Stimulated activated CD4-positive, alpha-beta T cell treated with anti-CD3 and anti-CD28 coated beads, Interleukin-1b, Interleukin-23, amount 100 ng/mL, for 4 hours (primary cell): Measurements from ENCODE around the gene INCA1.

Experiments
- DNase-seq, 2 donors: peaks; one replicate each; pipeline ENCODE4 v3.0.0-alpha.2; 2020; ENCODE audit warnings: low read depth in 2 of 2

Gene INCA1

DNA sequence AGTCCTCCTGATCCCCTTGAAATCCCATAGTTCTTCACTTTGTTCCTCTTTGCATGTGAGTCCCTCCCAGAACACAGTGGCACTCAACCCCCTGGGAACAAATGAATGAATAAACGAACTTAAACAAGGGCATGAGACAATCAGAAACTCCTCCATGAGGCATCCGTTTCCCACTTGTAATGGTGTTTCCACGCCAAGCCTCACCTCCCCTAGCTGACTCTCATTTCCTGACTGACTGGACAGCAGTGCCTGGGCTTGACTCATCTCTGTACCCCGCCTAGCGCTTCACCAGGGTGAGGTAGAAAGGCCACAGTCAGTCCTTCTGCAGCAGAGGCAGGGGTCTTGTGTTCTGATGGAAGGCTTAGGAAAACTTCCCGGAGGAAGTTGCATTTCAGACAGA lies 14.6 kb upstream of the INCA1 start:
- DNase-seq, result no peak

DNA sequence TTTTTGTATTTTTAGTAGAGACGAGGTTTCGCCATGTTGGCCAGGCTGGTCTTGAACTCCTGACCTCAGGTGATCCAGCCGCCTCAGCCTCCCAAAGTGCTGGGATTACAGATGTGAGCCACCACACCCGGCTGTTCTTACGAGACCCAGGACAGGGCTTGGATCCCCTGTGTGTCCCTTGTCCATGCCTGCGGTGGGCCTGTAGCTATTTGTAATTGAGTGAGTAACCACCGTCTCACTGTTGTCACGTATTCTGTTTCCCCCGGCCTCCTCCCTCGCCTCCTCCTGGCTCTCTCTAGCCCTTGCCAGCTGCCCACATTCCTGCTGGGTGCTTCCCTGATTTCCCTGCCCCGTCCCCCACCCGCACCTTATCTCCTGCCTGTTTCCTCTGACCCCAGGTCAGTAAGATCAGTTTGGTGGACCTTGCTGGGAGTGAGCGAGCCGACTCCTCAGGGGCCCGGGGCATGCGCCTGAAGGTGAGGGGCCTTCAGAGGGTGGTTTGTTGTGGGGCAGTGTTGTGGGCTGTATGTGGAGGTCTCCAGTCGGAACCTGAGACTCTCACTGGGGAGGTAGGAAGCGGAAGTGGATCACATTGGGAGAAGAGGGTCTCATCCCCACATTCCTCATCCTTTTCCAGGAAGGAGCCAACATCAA lies 6.0 kb upstream of the INCA1 start:
- DNase-seq, result no peak

DNA sequence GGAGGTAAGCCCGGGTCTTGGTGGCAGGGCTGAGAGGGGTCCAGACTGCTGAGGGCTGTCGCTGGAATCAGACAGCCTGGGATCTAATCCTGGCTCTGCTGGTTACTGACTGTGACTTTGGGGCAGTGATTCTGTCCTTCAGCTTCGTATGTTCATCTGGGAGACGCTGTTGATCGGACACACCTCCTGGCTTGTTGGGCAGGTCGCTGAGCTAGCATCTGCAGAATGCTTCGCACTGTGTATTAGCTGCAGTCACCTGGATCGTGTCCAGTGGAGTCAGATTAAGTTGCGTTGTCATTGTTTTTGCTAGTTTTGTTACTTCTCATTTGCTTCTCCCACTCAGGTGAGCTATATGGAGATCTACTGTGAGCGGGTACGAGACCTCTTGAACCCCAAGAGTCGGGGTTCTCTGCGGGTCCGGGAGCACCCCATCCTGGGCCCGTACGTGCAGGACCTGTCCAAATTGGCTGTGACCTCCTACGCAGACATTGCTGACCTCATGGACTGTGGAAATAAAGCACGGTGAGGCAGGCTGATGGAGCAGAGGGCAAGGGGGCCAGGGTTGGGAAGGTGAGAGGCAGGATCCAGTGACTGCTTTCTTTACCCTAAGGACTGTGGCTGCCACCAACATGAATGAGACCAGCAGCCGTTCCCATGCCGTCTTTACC lies 4.9 kb upstream of the INCA1 start:
- no peak for DNase-seq

DNA sequence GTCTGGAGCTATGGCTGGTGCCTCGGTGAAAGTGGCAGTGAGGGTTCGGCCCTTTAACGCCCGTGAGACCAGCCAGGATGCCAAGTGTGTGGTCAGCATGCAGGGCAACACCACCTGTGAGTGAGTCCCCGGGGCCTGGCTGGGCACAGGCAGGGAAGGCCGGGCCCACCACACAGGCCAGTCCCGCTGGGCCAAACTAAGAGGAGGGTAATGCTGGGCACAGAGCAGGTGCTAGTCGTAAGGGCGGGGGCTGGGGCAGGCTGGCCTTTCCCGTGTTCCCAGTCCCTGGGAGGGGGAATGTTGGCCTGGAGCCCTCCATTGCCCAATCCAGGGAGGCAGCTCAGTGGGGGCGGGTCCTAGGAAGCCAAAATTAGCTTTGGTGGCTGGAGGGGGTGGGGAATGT lies 2.9 kb upstream of the INCA1 start:
- no peak for DNase-seq

DNA sequence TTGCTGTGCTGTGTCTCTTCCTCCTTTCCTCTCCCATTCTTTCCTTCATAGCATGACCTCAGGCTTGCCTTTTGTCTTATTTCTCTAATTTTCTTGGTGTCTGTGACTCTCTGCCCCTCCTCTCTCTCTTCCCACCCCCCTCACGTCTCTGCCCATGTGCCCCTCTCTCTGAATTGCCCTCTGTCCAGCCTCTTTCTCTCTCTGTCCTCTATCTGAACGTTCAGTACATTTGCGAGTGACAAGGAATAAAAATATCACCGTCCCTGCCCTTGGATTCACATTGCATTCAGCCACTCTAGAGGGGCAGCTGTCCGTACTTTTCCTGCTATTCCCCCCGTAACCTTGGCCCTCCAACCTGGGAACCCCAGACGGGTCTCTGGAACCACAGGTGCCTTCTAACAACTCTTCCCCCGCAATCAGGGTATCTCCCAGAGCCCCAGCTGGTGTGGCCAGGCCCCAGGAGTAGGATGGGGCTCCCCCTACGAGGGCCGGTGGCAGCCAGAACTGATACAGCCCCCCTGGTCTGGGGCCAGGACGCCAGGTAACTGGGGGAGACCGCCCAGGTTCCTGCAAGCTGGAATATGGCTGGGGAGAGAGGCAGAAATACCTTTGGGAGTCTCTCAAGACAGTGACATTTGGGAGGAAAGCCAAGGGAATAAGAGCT lies 2.2 kb upstream of the INCA1 start:
- DNase-seq, result no peak

DNA sequence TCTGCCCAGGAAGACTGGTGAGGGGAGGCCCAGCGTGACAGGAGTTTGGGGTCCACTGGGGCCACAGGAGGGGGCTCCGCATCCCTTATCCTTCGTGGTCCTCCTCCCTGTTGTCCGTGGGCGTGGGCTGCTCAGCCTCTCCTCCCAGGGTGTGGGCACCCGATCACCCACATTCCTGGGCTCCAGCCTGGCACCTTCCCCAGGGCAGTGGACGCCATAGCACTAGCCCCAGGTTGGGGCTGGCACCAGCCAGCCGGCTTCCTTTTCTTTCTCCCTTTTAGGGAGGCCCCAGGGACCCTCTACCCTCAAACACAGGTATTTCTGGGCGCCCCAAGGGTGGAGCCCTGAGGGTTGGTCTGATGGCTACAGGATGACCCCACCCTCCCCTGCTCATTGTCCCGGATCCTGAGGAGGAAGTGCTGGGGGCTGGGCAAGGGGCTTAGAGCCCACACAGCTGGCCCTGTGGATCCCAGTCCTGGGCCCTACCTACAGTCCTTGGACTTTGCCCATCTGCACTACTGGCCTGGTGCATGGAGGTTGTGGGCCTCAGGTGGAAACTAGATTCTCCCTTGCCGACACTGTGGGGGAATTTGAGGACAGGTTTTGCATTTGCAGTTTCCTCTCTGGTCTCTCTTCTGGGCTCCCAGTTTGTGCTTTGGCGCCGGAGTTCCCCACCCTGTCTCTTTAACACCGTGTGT lies 1.6 kb upstream of the INCA1 start:
- DNase-seq, result no peak

DNA sequence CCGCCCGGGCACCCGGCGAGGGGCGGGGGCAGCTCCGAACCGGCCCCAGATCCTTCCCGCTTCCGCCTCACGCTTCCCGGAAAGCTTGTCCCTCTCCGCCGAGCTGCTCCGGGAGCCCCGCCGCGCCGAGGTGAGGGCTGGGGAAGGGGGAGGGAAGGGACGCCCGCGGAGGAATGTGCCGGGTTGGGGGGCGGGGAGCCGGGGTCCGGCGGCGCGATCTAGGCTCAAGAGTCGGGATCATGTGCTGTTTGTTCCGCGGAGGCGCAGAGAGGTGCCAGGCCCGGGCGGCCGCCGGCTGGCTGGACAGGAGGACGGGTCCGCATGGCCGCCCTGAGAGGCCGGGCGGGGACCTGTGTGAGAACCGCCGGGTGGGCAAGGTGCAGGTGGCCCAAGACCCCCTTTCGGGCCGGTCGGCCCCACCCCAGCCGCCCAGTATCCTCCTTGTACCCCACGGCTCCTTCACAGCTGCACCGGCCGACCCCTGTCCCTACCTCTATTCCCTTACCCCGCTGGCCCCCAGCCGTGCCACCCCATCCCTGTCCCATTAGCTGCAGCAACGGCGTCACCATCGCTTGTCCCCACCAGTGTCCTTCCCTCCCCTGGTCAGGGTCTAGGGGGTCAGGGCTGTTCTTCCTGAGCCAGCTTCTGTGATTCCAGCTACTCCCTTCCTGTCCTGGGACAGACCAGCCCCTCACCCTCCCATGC lies 857 bp upstream of the INCA1 start:
- DNase-seq, result peak in 1 of 2 donors; percentile 33

DNA sequence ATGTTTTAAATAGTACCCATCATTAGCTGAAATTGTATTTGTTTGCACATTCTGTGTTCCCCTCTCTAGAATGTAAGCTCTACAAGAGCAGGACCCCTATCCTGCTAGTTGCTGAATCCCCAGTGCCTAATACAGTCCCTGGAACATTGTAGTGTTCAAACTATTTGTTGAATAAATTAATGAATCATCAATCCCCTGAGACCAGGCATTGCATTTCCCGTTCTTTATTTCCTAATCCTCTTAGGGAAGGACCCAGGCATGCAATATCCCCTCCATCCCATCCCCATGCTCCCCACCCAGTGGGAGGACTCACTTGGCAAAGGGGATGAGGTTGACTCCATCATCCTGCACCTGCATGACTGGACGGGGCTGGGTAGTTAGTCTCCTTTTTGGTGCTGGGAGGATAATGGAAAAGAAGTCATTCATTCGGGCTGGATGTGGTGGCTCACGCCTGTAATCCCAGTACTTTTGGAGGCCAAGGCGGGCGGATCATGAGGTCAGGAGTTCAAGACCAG lies 3.2 kb downstream of the INCA1 start:
- DNase-seq, result no peak

DNA sequence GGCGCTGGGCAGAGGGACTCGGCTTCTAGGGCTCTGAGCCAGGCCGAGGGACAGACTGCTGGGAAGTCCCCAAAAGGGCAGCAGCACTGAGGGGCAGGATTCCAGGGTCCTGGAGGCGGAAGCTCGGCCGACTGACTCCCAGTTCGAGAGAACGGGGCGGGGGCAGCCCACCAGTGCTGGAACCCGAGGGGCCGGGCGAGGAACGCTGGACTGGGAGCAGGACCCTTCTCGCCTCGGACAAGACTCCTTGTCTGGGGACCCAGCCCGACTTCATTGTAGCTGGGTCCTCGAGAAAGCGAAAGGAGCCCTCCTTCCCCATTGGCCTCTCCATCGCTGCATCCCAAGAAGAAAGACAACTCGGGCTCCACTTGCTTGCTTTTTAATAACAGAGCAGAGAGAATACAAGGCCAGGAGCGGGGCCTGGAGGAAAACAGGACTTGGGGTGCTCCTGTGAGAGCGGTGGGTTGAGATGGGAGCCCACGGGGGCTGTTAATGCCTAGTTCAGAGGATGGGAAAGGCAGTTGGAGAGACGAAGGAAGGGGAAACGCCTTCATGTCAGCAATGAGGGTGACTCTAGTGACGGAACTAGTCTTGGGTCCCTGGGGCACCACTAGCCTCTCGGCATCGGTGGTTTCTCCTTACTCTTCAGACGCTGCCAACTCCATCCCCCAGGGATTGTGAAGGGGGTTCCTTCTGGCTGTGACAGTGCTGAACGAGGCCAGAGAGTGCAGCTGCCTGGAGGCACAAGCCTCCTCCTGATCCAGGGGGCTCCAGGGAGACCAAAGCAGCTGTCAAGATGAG lies 9.4 kb downstream of the INCA1 start:
- DNase-seq, result no peak

DNA sequence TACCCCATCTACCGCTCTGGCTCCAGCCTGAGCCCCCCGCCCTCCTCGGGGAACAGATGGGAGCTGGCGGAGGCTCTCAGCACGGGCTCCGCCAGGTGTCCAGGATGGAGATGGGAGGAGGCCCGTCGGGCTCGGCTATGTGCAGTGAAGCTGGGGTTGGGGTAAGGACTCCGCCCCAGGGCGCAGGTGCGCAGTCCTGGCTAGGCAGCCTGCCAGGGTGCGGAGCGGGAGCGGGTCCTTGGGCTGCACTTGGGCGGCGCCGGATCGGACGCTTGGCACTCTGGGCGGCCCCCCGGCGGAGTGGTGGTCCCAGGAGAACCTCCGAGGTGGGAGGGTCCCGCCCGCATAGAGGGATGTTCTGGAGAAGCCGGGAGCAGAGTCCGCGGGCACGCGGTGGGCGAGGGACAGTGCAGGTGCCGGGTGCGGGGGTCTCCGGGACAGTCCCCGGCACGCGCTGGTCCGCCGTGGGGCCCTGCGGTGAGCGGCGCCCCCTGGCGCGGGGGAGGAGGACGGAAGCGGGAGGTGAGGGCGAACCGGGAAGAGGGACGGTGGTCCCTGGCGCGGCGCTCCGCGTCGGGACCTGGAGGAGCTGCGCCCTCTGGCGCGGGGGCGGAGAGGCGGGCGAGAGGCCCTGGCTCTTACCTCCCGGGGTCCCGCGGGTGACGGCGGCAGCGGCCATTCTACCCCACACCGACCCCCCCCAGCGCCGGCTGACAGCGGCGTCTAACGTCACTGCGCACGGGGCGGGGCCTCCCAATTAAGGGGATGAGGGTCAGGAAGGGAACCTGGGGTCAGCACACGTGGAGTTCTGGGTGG lies 10.2 kb downstream of the INCA1 start, which contains the start of gene CAMTA2:
Gene CAMTA2, minus strand, starts transcription at position 725 of the 816 bp plus-strand sequence. CDS start 1,453 bp downstream, outside the sequence.
- DNase-seq, result peak; percentile 76 to 92

DNA sequence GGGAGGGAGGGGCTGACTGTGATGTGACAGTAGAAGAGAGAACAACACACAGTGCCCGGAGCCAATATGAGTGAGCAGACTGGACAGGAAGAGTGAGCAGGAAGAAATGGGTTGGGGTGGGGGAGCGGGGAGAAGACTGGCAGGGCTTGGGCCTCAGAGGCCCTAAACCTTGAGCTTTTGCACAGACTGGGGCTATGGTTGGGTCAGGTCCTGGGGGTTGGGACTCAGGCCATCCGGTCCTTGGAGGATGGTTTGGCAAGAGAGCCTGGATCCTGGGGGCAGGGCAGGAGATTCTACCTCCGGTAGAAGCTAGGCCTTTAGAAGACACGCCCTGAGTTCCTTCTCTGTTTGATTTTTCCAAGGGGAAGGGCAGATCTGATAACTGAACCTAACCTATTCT lies 10.9 kb downstream of the INCA1 start:
- DNase-seq, result no peak

DNA sequence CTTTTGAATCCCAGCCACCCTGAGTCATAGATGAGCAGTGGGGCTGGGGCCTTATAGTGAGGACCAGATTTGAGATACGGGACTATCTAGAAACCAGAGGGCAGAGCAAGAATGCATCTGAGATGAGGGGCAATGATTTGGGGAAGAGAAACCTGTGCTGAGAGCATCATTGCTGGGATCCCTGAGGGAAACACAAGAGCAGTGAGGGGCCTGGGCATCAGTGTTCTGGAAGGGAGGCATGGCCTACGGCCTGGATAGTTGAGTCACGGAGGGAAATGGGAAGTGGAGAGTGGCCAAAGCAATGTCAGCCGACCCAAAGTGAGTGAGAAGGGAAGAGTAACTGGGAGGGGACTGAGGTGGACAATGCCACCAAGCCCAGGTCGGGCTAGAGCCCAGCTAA lies 15.0 kb downstream of the INCA1 start:
- DNase-seq, result no peak

DNA sequence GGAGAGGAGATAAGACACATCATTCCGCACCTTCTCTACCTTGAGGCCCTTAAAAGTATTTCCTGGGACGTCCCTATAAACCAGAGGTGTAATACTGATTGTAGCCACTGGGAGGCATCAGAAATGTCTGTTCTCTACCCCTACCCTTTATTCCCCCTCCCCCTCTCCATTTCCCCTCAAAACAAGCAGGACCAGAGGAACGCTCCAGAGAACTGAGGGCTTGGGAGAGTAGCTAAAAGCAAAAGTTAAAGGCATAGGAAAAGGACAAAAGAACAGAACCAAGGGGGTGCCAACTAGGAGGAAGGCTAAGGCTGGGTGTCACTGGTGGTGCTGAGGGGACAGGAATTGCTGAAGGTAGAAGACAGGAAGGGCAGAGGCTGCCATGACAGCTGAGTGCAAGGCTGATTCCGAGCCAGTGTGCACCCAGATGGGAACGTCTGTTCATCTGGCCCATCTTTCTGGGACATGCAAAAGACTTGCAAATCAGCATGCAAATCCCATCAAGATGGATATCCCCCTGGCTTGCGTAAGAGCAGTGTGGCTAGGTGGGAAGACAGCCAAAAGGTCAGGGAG lies 16.6 kb downstream of the INCA1 start:
- peak in 1 of 2 donors; percentile 53 for DNase-seq

DNA sequence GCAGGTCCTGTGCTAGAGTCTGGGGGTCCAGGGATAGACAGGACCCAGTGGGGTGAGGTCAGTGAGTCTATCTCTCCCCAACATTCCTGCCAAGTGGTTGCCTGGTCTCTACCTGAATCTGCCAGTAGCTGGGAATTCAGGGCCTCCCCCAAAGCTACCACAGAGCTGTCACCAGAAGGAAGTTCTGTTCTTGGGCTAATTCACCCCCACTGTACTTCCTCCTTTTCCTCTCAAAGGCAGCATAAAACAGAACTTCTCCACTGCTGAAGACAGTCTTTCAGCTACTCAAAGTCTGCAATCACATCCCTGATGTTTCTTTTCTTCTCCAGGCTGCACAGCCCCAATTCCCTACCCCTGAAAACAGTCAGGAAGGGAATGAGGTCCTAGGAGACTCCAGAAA lies 18.6 kb downstream of the INCA1 start:
- no peak for DNase-seq

DNA sequence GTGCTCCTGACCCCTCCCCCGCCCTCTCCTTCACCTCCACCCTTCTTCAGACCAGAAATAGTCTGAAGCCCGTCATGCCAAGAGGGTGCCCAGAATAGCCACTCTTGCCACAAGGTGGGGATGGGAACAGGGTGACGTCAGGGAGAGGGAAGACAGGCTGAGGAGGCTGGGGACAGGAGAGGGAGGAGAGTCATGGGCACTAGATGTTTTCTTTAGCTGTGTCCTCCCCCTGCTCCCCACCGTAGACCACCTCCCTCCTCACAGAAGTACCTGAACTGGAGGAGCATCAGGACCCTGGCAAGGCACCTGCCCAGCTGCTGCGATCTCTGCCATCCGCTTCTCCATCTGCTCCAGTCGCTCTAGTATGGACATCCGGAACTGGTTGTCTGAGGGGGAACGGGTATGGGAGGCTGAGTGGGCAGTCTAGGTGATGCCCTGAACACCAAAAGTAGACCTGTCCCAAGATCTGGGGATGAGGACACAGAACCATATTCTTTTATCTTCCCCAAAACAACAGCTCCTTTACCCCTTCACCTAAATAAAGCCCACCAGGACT lies 23.1 kb downstream of the INCA1 start:
- DNase-seq, result no peak

DNA sequence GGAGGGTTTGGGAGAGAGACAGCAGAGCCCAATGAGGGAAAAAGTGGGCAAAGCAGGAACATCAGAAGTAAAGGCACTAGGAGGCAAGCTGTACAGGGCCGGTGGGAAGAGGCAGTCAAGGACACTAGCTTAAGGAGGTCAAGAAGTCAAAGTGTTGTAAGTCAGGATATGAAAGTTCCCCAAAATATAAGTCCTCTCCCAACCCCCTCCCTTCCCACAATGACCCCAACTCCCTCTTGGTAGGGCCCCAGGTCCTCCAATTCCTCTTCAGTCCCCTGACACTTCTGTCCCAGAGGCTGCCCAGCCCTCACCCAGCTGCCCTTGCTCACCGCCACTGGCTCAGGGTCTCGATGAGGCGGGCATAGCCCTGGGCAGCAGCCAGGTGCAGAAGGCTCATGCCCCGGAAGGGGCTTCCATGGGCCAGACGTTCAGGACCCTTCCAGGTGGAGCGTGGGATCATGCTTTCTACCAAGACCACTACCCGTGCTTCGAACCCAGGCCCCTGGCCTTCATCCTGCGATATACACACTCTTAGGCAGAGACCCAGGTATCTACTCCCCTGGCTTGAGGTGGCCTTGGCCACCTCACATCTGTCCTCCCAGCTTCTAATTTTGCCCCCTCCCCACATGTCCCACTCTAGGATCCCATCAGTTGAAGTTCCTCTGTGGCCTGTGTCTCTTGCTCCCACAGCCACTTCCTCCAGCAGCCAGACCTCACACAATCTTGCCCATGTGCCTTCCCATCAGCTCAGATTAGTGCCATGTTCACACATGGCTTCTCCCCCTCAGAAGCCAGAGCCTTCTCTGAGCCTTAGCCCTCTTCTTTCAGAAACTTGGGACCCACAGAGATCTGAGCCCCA lies 23.8 kb downstream of the INCA1 start:
- no peak for DNase-seq

DNA sequence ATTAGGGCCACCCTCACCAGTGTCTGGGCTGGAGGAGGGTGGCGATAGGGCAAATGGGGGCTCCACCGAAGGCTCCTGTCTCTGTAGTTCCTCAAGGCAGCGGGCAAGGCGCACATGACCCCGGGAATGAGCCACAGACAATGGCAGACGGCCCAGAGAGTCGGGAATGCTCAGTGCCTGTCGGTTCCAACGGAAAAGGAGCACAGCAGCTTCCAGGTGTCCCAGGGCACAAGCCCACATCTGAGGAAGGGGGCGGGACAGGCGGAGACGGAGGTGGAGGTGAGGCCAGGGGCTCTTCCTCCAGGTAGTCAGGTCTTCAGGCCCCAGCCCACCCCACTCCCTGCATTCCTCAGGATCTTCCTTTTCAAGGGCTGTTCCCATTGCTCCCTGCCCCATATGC lies 24.6 kb downstream of the INCA1 start:
- DNase-seq, result no peak

DNA sequence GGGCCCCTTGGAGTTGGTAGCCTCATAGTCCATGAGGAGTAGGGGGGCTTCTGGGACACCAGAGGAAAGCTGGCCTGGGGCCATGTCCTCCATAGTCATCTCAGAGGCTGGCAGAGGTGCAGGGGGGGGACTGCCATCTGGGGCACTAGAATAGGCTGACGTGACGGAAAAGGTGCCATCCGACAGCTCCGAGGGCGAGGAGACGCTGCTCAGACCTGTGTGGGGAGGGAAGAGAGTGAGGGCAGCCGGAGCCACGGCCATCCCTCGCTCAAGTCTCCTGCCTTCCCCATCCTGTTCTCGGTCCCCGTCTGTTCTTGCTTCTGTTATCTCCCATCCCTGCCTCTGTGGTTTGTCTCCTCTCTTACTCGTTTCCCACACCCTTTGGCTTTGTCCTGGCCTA lies 25.0 kb downstream of the INCA1 start:
- DNase-seq, result no peak
